Motor neuron (in vitro differentiated cells): ENCODE measurements around the gene ATP6AP1. TPM values are rescaled to one million over a fixed set of nuclear protein-coding genes. Genes with fewer than 3 reads are reported as not detected.

Source experiments
- ATAC-seq, 8 experiments: fragments of 200-7000 bp; cut with Tn5 transposase; replicated peaks in 6 of 8; 2 replicates each; pipeline ENCODE4 v1.8.0; 2021; ENCODE audit warnings: mild to moderate bottlenecking in 8 of 8, moderate library complexity in 8 of 8
- H3K27ac ChIP-seq, 2 donors: fragments of 250-450 bp; sonication (Bioruptor Pico); 2 replicates each; pipeline ENCODE4 v1.9.0; 2021; ENCODE audit warnings: antibody characterized with exemption in 2 of 2, mild to moderate bottlenecking in 2 of 2, moderate library complexity in 1 of 2
- H3K4me1 ChIP-seq, 2 donors: fragments of 250-450 bp; sonication (Bioruptor Pico); replicated peaks in 1 of 2; 2 replicates each; pipeline ENCODE4 v1.6.1; 2021; ENCODE audit warnings: antibody characterized with exemption in 2 of 2, mild to moderate bottlenecking in 2 of 2, moderate library complexity in 1 of 2
- H3K4me3 ChIP-seq, 5 donors: fragments of 250-450 bp; sonication (Bioruptor Pico); 2 replicates each; pipeline ENCODE4 v1.9.0; 2021; ENCODE audit warnings: antibody characterized with exemption in 5 of 5, mild to moderate bottlenecking in 5 of 5, moderate library complexity in 4 of 5
- WGBS, 10 experiments: fragments of 450-650 bp; shearing (Covaris generic); methylation state at CpG; one replicate each; pipeline ENCODE4 v1.0.0; 2022; 5-methylcytosine and 5-hydroxymethylcytosine counted together
- in situ Hi-C, 9 experiments: fragments of 400-800 bp; cut with MboI; loops; one replicate each; pipeline ENCODE4 v1.15.0; 2021; ENCODE audit warnings: low sequenced_read_pairs in 9 of 9, low pct_unique_long_range_greater_than_20kb in 2 of 9; ENCODE audit not compliant: unreplicated experiment in 9 of 9
- total RNA-seq, 8 experiments: library from RNA; unstranded; fragments of 300-600 nt; gene quantifications; 2 replicates each; pipeline versions ENCODE4 v1.2.3 to v1.2.4, GENCODE V29; 2022

Gene ATP6AP1
- total RNA-seq, 8 experiments from 2014 or later, result 67.6 to 164 (median 78.9) TPM

GRCh38 chrX:154478728-154479622 is 50.5 kb downstream of the ATP6AP1 start, which contains the start of gene LAGE3:
Gene LAGE3 (minus strand): TSS chrX:154479281. CDS start chrX:154478915, 366 bp downstream.
- 0 to 49% methylated on average over 3 to 23 of the region's 85 CpGs; no CpG with 5 or more reads in 8 of the 10 experiments for WGBS, 10 experiments
- in situ Hi-C loops, result no loop called here
- ATAC-seq, result peak; percentile 87 to 93 (median 90)
- Histone ChIP-seq H3K27ac (peak within 1 kb of the TSS; percentile 84 to 94), H3K4me1 (peaks cover 4 to 9% of the 10 kb centered on the region in 2 donors), H3K4me3 (peak within 1 kb of the TSS; percentile 36 to 48 (median 39))

- ATAC-seq, result no peak
- H3K27ac ChIP-seq, result no peak overlapping the region
- no peak overlapping the region for H3K4me3 ChIP-seq
- peaks cover 18 to 20% of the 10 kb centered on the region in 2 donors for H3K4me1 ChIP-seq
- in situ Hi-C loops, result no loop called here
- WGBS, 10 experiments, result 39 to 100% (median 86%) methylated on average over 1 to 4 of the region's 5 CpGs; no CpG with 5 or more reads in 4 of the 10 experiments
Observed at GRCh38 chrX:154481195-154481594, 52.7 kb downstream of the ATP6AP1 start.

- H3K27ac ChIP-seq, result no peak overlapping the region
- no peak overlapping the region for H3K4me3 ChIP-seq
- in situ Hi-C loops, result no loop called here
- ATAC-seq, result no peak
- peaks cover 20 to 22% of the 10 kb centered on the region in 2 donors for H3K4me1 ChIP-seq
- 58 to 100% (median 89%) methylated on average over 1 to 6 of the region's 14 CpGs; no CpG with 5 or more reads in 7 of the 10 experiments for WGBS, 10 experiments
Observed at GRCh38 chrX:154481911-154482601, 53.6 kb downstream of the ATP6AP1 start.

GRCh38 chrX:154482786-154483185 is 54.3 kb downstream of the ATP6AP1 start:
- in situ Hi-C loops, result no loop called here

GRCh38 chrX:154483325-154483724 is 54.8 kb downstream of the ATP6AP1 start:
- 10 to 100% (median 47%) methylated on average over 1 to 4 of the region's 7 CpGs; no CpG with 5 or more reads in 7 of the 10 experiments for whole genome bisulfite sequencing, 10 experiments
- peaks cover 18 to 19% of the 10 kb centered on the region in 2 donors for H3K4me1 ChIP-seq
- in situ Hi-C loops, result no loop called here
- no peak overlapping the region for H3K4me3 ChIP-seq
- no peak overlapping the region for H3K27ac ChIP-seq
- ATAC-seq, result no peak

More at GRCh38 chrX:154482786-154483185, 54.3 kb downstream of the ATP6AP1 start:
- 57% methylated on average over 2 of the region's 7 CpGs; no CpG with 5 or more reads in 9 of the 10 experiments for WGBS, 10 experiments
- H3K4me3 ChIP-seq, result no peak overlapping the region
- ATAC-seq, result no peak
- no peak overlapping the region for H3K27ac ChIP-seq
- H3K4me1 ChIP-seq, result peaks cover 19 to 22% of the 10 kb centered on the region in 2 donors

GRCh38 chrX:154484255-154485149 is 56.0 kb downstream of the ATP6AP1 start:
- ATAC-seq, result peak in 2 of 8 experiments; percentile 43 to 51
- WGBS, 10 experiments, result 54 to 100% methylated on average over 2 to 6 of the region's 16 CpGs; no CpG with 5 or more reads in 8 of the 10 experiments
- Histone ChIP-seq H3K4me1 (peaks cover 17 to 19% of the 10 kb centered on the region in 2 donors), H3K4me3 (no peak overlapping the region), H3K27ac (no peak overlapping the region)
- in situ Hi-C loops, result no loop called here

- in situ Hi-C loops, result no loop called here
- H3K4me3 ChIP-seq, result peak overlapping the region; percentile 47 to 89 (median 69)
Observed at GRCh38 chrX:154485150-154486051, 56.9 kb downstream of the ATP6AP1 start.

GRCh38 chrX:154486052-154486395 is 57.5 kb downstream of the ATP6AP1 start:
- peak overlapping the region; percentile 47 to 89 (median 69) for H3K4me3 ChIP-seq
- no CpG with 5 or more reads among the region's 35 CpGs for WGBS, 10 experiments
- H3K4me1 ChIP-seq, result peaks cover 14 to 23% of the 10 kb centered on the region in 2 donors
- ATAC-seq, result peak in 3 of 8 experiments; percentile 1 to 2 (median 1)
- H3K27ac ChIP-seq, result peak overlapping the region; percentile 76 to 92
- in situ Hi-C loops, result no loop called here

More at GRCh38 chrX:154485150-154486051, 56.9 kb downstream of the ATP6AP1 start:
- WGBS, 10 experiments, result 100% methylated on average over 1 of the region's 35 CpGs; no CpG with 5 or more reads in 9 of the 10 experiments
- peak overlapping the region; percentile 76 to 92 for H3K27ac ChIP-seq
- no peak for ATAC-seq
- peaks cover 14 to 23% of the 10 kb centered on the region in 2 donors for H3K4me1 ChIP-seq

Other genes starting within 250 kb of the ATP6AP1 start
- not detected for gene OPN1MW, start 246.1 kb upstream of the ATP6AP1 start, total RNA-seq
- gene OPN1MW2, start 208.9 kb upstream of the ATP6AP1 start, total RNA-seq, result not detected
- under 1 TPM in 4 of 8 experiments, not detected in 4; 0.09 to 0.31 (median 0.21) TPM for gene OPN1MW3, start 171.1 kb upstream of the ATP6AP1 start, total RNA-seq
- not detected for gene TEX28, start 133.6 kb upstream of the ATP6AP1 start, total RNA-seq
- gene TKTL1, start 132.9 kb upstream of the ATP6AP1 start, total RNA-seq, result 10 to 100 TPM in 1 of 8 experiments, 1 to 10 TPM in 4, not detected in 3; 1.2 to 13.5 (median 7.5) TPM
- 100 to 1,000 TPM; 108 to 602 (median 190) TPM for gene FLNA, start 54.0 kb upstream of the ATP6AP1 start, total RNA-seq
- 10 to 100 TPM; 31.6 to 96.1 (median 64.8) TPM for gene EMD, start 49.4 kb upstream of the ATP6AP1 start, total RNA-seq
- 1,000 to 10,000 TPM; 1,839 to 5,261 (median 3,045) TPM for gene RPL10, start 30.3 kb upstream of the ATP6AP1 start, total RNA-seq
- 10 to 100 TPM in 5 of 8 experiments, 1 to 10 TPM in 3; 7.4 to 29.2 (median 10.9) TPM for gene DNASE1L1, start 19.4 kb upstream of the ATP6AP1 start, total RNA-seq
- gene TAFAZZIN, start 17.1 kb upstream of the ATP6AP1 start, total RNA-seq, result 10 to 100 TPM in 7 of 8 experiments, 1 to 10 TPM in 1; 9.9 to 29.3 (median 16.6) TPM
- 100 to 1,000 TPM in 6 of 8 experiments, 10 to 100 TPM in 2; 59.0 to 379 (median 254) TPM for gene GDI1, start 8.5 kb downstream of the ATP6AP1 start, total RNA-seq
- 100 to 1,000 TPM in 1 of 8 experiments, 10 to 100 TPM in 7; 52.4 to 127 (median 74.5) TPM for gene FAM50A, start 15.5 kb downstream of the ATP6AP1 start, total RNA-seq
- gene PLXNA3, start 29.6 kb downstream of the ATP6AP1 start, total RNA-seq, result 10 to 100 TPM in 7 of 8 experiments, 1 to 10 TPM in 1; 8.6 to 38.0 (median 22.3) TPM
- 10 to 100 TPM; 22.7 to 58.2 (median 33.9) TPM for gene LAGE3, start 50.6 kb downstream of the ATP6AP1 start, total RNA-seq
- 10 to 100 TPM; 25.0 to 43.9 (median 30.1) TPM for gene UBL4A, start 57.9 kb downstream of the ATP6AP1 start, total RNA-seq
- gene SLC10A3, start 62.0 kb downstream of the ATP6AP1 start, total RNA-seq, result 10 to 100 TPM in 3 of 8 experiments, 1 to 10 TPM in 5; 5.2 to 20.3 (median 9.8) TPM
- 10 to 100 TPM; 18.2 to 36.6 (median 22.6) TPM for gene FAM3A, start 87.6 kb downstream of the ATP6AP1 start, total RNA-seq
- 100 to 1,000 TPM in 3 of 8 experiments, 10 to 100 TPM in 5; 16.7 to 163 (median 27.6) TPM for gene G6PD, start 118.2 kb downstream of the ATP6AP1 start, total RNA-seq
- gene IKBKG, start 118.9 kb downstream of the ATP6AP1 start, total RNA-seq, result 10 to 100 TPM in 5 of 8 experiments, 1 to 10 TPM in 3; 5.4 to 22.9 (median 10.8) TPM
- not detected for gene CTAG1A, start 156.5 kb downstream of the ATP6AP1 start, total RNA-seq
- gene CTAG1B, start 190.6 kb downstream of the ATP6AP1 start, total RNA-seq, result not detected
- under 1 TPM in 1 of 8 experiments, not detected in 7; 0.38 TPM for gene CTAG2, start 224.9 kb downstream of the ATP6AP1 start, total RNA-seq